Measurements from ENCODE around the gene C1QL2.

Gene C1QL2

DNA sequence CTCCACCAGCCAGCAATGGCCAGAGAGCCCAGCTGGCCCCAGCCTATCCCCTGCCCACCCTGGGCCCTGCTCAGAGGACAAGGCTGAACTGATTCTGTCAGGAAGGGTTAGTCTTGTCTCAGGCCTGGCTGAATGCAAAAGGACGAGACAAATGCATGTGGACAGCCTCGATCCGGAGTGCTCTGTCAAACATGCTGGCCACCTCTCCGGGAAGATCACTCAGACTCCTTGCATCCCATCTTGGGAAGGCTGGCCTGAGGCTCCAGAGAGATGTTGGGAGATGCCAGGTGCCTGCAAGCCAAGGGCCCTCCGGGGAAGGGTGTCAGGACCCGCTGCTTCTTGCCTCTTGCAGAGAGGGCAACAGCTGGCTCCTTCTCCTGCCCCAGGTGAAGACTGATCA, 20.2 kb upstream of the C1QL2 start:
- no peak for DNase-seq

DNA sequence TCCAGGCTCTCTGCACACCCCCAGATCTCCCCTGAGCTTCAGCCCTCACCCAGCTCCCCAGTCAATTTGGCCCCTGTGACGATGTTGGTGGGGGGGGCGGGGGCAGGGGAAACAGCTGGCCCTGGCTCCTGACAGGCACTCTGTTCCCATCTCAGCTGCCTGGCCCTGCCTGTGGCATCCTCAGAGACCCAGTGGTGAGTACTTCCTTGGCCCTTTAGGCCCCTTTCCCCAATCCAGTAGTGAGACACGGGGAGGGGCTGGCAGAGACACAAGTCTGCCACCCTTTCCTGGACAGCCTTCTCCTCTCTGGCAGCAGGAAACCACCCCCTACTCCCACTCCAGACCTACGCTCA, 19.3 kb upstream of the C1QL2 start:
- no peak for DNase-seq

DNA sequence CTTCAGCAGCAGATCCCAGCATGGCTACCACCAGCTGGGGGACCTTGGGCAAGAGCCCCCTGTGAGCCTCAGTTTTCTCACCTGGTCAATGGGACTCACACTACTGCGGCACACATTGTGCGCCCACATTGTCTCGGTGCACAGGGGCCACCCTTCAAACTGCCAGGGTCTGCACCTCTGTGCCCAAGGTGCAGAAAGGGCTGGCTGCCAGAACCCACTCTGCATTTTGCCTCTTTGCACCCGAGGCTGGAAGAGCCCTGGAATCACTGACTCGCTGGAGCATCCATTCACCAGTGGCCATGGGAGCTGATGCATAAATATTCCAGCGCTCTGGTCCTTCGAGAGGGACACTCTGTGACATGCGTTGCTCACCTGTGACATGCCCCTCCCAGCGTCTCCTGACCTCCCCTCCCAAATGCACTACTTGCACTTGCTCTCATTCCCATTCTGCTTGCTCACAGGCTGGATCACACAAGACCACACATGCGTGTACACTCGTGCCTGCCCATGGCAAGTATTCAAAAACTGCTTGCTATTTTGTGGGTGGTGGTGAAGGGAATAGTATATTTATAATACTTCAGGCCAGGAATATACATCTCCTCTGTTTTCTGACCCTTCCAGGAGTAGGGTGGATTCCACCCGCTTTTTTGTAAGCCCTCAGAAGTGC, 18.8 kb upstream of the C1QL2 start:
- no peak for DNase-seq

DNA sequence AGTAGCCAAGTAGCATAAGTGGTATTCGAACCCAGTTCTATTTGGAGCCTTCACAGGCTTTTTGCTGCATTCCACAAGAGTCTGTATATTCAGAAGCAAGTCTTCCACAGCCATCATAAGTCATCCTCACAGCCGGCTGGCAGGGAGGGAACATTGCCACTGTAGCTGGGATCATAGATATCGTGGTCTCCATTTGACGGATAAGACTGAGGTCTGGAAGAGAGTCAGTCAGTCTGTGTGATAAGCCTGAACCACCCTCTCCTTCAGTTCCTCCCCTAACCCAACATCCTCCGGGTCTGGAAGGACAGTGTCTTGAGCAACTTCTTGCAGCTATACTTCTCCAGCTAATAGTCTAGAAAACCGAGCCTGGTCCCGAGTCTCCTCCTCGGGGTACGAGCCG, 17.0 kb upstream of the C1QL2 start:
- no peak for DNase-seq

DNA sequence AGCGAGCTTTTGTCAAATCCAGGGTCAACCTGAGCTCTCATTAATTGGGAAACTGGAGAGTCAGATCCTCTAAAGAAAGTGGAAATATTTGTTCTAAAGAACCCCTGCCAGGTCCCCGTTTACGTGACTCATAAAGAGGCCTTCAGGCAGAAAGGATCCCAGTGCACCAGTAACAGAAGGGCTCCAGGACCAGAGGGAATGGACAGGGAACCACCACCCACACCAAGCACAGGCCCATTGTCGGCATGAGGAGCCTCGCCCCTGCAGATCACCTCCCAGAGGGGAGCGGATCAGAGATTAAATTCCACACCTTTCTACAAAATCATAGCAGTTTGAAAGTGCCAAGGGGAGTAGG, 16.4 kb upstream of the C1QL2 start:
- DNase-seq = no peak

DNA sequence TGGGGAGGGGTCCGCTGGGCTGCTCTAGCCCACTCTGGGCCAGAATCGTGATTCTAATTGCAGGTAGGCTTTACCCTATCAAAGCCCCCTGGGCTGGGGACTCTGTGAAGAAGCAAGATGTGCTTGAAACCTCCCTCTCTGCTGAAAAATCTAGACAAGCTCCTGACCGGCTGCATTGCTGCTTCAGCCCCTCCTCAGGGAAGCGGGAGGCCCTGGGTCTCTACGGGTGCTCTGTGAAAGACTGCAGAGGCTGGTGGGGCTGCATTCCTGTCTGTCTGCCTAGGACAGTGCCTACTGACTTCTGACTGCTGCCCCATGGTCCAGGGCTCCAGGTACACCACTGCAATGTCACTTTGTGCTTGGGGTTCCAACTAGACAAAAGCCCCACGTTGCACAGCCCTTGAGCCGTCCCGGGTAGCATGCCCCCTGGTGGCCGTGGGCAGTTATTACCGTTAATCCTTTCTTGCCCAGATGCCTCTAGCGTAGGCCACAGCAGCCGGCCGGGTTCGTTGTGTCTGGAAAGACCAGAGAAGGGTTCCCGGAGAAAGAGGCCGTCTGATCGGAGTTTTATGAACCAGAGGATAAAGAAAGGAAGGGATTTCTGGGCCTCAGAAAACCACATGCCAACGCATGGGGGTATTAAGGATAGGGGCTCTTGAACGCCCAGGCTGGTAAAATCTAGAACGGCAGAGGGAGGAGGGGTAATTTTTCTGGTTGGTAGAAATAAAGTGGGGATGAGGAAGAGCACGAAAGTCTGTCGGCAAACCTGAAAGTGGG, 15.9 kb upstream of the C1QL2 start:
- peak; percentile 82 for DNase-seq

DNA sequence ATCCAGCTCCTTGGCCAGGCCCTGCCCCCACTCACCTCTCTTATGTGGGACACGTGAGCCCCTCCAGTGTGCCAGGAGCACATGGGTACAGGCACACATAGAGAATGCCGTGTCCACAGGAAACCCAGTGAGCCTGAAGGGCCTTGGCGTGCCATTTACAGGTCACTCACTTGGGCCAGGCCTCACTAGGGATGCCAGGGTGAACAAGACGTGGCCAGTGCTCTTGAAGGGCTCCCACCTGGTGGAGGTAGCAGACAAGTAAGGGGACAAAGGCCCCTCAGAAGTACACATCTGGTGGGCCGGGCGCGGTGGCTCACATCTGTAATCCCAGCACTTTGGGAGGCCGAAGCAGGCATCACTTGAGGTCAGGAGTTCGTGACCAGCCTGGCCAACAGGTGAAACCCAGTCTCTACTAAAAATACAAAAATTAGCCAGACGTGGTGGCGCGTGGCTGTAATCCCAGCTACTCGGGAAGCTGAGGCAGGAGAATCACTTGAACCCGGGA, 15.1 kb upstream of the C1QL2 start:
- no peak for DNase-seq

DNA sequence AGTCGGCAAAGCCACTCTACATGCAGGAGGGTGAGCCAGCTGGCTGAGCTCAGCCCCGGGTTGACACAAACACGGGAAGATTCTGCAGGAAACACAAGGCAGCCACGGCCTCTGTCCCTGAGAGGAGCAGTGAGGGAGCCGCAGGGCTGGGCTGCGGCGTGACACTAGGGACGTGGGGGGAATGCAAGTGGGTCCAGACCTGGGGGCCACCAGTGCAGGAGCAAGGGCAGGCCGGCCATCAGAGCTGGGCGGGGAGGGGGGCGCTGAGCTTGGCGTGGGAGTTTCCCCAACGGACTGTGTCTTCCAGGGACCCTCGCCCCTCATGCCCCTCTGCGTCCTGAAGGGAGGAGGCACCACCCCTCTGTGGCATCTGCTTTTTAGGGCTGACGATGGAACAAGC, 12.0 kb upstream of the C1QL2 start:
- DNase-seq = no peak

DNA sequence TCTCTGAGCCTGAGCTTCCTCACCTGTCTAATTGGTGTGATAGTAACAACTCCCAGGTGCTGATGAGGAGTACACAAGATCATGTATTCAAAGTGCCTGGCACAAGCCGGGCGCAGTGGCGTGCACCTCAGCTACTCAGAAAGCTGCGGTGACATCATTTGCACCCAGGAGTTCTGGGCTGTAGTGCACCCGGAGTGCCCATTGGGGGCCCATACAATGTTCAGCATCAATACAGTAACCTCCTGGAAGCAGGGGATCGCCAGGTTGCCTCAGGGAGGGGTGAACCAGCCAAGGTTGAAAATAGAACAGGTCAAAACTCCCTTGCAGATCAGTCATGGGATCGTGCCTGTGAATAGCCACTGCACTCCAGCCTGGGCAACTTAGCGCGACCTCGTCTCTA, 11.2 kb upstream of the C1QL2 start:
- no peak for DNase-seq

DNA sequence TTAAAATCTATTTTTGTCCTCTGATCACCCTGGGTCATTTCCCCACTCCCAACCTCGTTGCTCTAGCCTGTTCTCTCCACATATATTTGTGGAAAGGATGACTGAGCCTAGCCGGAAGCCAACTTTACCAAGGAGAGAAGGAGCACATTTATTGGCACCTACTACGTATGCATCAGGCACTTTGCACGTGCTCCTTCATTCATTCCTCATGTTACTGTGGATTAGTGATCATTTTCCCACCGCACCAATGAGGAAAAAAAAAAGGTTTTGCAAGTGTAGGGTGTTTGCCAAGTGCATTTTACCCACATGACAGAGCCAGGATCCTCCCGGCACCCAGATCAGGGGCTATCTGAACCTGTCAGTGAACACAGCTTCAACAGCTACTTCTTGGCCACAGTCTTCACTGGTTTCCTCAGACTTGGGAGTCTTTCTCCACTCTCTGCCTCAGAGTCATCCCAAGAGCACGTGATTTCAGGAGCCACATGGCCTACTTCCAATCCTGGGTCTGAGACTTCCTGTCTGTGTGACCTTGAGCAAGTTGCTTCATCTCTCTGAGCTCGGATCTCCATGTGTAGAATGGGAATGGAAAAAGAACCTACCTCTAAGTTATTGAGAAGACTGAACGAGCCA, 1.9 kb upstream of the C1QL2 start:
- no peak for DNase-seq

DNA sequence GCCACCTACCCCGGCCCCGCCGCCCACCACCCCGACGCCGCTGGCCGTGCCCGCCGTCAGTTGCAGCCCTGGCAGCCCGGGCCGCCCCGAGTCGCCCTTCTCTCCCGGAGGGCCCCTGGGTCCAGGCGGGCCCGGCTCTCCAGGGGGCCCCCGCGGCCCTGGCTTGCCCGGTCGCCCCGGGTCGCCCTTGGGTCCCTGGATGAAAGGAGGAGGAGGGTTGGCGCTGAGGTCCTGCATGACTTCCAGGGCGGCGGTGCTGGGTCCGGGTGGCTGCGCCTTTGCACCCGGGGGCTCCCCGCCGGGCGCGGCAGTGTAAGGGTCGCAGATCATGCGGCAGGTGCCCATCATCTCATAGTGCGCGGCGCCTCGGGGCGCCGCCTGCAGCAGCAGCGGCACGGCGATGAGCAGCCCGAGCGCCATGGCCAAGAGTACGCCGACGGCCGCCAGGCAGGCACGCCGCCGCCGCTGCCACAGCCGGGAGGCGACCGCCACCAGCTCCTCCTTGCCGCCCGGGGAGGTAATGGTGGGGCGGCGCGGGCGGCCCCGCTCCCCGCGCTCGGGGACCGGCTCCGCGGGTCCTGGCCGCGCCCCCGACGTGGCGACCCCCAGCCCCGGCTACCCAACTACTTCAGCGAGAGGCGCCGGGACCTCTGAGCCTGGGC, 570 bp downstream of the C1QL2 start:
- no peak for DNase-seq

DNA sequence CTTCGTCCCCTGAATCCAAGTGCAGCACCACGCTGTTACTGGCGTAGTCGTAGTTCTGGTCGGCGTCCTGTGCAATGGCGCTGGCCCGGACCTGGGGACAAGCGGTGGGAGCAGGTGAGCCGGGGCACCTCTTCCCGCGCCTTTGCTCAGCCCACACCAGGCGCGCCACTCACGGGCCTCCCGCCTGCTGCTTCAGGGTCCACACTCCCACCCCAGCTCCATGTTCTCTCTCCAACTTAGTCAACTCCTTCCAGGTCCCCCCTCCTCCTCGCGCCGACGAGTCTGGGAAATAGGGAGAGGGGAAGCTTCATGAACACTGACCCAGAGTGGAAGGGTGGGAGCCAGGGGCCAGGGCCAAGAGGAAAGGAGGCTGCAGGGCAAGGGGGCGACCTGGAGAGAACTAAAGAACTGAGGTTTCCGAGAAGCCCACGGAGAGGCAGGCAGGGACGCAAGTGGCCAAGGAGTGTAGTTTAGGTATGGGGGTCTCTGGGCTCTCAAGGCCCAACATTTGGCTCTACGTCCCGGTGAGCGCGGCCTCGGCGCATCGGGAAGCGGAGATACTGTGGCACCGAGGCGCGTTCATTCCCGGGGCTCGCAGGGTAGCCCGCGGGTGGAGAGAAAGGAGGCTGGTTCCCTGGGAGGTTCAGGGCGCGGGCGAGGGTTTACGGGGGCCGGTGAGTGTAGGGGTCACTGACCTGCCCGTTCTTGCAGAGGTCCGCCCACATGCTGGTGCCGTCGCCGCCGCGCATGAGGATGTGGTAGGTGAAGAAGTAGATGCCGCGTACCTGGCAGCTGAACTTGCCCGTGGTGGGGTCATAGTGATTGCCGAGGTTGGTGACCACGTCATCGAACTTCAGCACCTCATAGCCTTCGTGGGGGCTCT, 1.4 kb downstream of the C1QL2 start:
- no peak for DNase-seq

DNA sequence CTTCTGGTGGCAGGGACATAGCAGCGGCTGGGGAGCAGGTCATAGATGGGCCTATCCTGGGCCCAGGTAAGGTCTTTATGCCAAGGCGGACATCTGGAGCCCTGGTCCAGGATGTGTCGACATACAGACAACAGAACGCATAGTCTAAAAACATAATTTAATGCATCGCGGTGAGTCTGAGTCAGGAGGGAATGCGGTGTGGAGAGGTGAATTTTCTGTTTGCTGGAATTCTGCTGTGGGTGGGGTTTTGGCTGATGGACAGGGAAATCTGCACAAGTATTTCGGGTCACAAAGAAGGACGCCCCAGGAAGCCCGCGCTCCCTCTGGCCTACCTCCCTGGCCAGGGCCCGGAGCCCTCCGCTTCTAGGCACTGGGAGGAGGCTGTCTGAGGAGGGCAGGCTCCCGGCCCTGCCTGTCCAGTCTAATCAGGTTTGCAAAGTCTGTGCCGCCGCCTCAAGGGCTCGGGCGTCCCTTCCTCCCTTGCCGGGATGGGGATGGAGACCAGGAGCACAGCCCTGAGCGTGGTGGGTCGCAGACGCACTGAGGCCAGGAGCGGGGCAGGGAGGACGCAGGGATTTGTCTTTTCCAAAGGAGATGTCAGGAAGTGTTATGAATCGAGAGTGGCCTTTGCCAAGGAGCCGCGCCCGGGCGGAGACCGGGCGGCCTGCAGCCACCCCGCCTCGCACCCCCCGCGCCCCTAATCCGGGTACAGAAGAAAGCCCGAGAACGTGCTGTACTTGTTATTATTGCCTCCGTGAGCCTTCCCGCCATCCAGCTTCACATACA, 2.3 kb downstream of the C1QL2 start:
- no peak for DNase-seq

DNA sequence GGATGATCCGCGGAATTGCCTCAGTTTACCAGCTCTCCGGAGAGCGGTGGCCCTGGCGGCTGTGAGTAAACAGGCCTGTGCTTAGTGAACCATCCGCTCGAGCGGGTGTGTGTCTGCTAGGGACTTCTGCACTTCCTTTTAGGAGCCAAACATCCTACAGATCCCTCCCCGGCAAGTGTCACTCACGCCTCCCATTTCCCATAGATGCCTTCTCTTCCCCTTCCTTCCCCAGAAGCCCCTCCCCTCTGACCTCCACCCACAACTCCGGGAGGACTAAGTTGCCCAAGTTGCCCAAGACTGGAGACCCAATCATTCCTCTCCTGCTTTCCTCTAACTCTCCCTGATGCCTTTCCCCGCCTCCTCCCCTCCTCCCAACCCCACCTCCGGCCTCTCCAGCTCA, 2.9 kb downstream of the C1QL2 start:
- DNase-seq = no peak

DNA sequence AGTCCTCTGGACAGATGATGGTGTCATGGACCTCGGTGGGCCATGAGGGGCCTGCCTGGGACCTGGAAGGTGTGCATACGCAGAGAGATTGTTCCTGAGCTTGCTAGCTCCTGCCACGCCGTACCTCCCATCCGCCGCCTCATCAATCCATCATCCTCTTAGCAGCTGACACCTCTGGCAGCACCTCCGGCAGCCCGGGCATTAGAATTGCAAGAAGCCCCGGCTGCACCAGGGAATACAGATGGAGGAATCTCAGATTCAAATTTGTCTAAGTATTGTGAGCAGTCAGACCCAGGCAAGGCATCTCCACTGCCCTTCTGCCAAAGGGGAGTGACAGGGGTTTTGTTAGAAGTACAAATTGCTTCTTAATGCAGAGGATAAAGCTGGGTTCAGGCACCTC, 4.5 kb downstream of the C1QL2 start:
- DNase-seq = no peak

DNA sequence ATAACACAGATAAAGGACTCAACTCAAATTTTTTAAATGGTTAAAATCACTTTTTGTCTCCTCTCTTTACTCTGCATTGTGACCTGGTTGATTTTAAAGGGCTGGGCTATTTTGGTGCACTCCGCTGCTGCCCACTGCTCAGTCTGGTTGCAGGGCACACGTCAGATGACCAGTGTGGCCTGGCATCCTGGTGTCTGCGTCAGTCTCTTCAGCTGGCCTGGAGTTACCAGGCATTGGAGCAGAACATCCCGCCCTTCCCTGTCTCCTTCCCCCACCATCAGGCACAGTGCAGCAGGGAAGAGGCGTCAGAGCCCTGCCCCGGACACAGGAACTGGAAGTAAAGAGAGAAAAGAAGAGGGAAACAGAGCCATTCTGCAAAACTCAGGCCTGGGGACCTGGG, 8.9 kb downstream of the C1QL2 start:
- DNase-seq = no peak

DNA sequence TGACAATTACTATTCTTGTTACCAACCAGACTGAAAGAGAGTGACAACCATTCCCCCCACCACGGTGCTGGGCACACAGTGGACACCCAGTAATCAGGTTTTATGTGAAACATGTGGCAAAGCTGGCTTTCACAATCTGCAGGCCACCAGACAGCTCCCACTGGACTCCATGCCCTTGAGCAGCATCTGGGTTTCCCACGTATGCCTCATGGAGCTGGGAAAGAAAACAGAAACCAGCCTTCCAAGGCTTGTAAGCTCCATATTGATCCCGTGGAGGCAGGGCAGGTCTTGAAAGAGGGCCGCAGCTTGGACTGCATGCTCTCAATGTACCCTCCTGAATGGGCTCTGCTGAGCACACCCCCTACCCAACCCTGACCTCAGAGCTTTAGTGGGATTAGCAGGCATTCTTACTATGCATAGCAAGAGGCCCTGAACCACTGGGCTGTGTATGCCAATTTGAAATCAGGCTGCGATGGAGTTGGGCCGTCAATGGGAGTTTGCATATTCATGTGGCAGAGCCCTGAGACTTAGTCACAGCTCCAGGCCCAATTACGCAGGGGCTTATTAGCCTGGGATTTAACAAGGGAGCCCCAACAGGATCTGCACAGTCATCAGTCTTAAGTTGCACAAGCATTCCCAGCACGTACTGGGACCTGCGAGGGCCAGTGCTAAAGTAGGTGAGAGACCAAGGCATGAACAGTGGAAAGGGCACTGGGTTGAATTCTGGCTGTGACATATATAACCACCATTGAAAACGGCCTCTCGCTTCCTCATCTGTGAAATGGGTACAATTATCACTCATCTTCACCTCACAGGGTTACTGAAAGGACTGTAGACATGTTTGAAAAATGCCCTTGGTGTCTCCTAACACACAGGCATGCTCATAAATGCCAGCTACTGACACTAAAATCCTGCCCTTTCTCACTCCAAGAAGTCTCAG, 10.5 kb downstream of the C1QL2 start:
- no peak for DNase-seq

DNA sequence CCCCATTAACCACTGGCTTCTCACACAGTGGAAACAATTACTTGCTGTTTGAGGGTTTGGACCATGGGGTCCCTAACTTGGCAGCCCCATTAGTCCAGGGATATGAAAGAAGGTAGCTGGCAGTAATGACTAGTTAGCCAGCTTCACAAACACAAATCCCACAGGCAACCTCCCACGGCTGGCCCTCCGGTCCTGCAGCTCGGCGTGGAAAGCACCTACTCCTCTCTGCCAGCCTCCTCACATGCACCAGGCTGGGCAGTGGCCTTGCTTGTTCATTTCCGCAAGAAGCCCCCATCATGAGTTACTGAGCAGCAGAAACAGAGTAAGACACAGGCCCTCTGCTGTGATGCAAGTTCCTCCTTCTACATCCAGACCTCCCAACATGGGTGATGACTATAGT, 13.7 kb downstream of the C1QL2 start:
- DNase-seq = no peak

DNA sequence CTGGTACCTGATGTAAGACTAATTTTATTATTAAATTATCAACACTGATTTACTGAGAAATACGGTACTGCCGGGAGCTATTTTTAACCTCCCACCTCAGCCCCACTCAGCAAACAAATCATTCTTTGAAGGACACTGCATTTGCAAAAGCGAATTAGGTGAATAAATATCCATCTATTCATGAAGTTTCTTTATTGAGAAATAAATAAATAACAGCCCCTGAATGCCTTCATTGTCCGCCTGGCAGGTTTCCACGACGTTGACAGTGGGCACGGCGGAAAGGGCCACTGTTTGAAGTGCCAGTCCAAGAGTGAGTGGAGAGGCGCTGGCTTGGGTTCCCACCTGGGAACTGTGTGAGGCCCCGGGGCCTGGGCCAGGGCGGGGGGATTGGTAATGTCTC, 15.7 kb downstream of the C1QL2 start:
- no peak for DNase-seq

DNA sequence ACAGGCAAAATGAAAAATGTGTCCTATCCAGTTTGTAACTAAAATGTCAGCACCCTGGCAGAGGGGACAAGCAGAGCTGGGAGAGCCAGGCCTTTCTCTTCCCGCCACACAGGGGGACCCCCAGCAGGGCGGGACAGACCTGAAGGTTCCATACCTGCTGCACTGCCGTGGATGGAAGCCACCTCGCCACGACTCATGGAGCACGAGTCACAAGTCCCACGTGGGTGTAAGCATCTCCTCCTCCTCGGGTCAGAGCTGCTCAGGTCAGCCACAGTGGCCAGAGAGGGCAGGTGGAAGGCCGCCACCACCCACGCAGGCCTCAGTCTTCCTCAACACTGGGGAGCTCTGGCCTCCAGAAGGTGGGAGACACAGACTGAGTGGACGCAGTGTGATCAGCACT, 21.0 kb downstream of the C1QL2 start:
- DNase-seq = no peak

DNA sequence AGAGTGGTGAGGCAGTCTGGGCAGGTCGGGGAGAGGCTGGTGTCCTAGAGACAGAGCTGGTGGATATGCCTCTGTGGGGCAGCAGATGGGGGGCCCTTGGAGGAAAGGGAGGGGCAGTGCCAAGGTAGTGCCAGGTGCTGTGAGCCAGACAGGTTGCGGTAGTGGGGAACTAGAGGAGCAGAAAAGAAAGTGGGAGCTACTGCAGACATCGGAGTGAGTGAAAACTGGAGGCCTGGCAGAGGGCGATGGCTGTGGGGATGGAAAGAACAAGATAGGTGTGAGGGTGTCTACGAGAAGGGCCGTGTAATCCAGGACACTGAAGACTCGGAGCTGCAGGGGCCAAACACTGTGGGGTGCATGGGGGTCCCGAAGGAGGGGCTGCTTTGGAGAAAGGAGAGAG, 21.7 kb downstream of the C1QL2 start:
- no peak for DNase-seq

Data from activated CD8-positive, alpha-beta memory T cell treated with anti-CD3 and anti-CD28 coated beads for 24 hours (primary cell).